NCI-H1092 (cell line): Measurements from ENCODE around the gene THOC3.
"Not testable (repeated sequence)": the region's sequence is repeated elsewhere in the genome, so short reads cannot be mapped to it uniquely, and the experiment has no call there.

Source experiments
- DNase-seq: peaks from one replicate; lab custom pipeline; 2025; lab: John Stamatoyannopoulos, UW

The THOC3 gene, protein sequence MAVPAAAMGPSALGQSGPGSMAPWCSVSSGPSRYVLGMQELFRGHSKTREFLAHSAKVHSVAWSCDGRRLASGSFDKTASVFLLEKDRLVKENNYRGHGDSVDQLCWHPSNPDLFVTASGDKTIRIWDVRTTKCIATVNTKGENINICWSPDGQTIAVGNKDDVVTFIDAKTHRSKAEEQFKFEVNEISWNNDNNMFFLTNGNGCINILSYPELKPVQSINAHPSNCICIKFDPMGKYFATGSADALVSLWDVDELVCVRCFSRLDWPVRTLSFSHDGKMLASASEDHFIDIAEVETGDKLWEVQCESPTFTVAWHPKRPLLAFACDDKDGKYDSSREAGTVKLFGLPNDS

DNA sequence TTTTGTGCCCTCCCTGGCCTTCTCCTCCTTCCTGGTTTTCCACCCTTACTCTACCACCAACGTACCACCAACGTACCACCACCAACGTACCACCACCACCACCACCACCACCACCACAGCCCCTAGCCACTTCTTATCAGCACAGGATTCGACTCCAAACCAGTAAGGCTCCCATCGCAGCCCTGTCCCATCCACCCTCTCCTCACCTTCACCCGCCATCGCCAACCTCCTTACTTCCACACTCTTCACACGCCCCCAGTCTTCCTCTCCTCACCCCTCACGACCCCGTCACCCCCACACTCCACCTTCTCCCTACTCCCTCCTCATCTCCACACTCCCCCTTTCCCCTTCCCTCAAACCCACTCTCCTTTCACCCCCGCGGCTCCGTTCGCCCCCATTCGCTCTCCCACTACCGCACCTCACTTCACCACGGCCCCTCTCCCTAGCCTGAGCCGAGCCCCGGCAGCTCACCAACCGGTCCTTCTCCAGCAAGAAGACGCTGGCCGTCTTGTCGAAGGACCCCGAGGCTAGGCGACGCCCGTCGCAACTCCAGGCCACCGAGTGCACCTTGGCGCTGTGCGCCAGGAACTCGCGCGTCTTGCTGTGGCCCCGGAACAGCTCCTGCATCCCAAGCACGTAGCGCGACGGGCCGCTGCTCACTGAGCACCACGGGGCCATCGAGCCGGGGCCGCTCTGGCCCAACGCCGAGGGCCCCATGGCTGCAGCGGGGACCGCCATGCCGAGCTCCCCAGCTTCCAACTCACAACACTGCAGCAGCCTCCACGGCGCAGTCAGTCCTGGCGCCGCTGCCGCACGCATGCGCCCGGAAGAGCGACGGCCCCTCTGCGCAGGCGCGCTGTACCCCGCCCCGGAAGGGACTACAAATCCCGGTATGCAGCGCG, at the start of gene THOC3:
Gene THOC3, minus strand, starts transcription at position 845 of the 902 bp plus-strand sequence. Its CDS starts 107 bp downstream, at position 738.
- DNase-seq, result not testable (repeated sequence)

DNA sequence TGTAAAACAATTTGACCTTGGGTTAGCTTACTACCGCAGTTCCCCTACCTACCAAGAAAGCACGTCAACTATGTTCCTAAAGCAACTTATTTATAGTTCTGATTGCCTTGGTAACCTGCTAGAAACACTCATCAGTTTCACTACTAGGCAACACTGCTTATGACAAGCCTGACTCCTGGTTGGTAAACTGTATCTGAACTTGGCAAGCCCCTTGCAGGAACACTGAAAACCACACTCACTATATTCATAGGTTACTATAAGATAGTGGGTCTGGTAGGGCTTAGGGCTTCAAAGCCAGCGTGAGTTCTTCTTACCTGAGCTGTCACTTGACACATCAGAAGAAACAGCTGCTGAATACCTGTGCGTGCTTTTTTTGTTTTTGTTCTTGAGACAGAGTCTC, 49.2 kb upstream of the THOC3 start:
- not testable (repeated sequence) for DNase-seq

DNA sequence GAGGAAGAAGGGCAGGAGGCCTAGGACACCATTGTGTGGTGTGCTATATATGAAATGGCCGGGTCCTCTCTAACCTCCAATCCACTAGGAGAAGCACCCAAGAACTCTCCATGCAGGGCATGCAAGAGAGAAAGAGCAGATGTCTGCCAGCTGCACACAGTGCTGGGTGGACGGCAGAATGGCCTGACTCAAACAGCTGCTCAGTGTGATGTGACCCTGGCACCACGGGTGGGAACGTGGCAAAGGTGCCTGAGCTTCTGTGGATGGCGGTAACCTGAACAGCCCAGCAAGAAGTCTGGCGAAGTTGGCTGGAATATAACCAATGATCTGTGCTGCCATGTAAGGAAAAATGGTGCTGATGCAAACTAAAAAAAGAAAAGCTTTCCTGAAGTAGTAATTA, 46.2 kb upstream of the THOC3 start:
- not testable (repeated sequence) for DNase-seq

DNA sequence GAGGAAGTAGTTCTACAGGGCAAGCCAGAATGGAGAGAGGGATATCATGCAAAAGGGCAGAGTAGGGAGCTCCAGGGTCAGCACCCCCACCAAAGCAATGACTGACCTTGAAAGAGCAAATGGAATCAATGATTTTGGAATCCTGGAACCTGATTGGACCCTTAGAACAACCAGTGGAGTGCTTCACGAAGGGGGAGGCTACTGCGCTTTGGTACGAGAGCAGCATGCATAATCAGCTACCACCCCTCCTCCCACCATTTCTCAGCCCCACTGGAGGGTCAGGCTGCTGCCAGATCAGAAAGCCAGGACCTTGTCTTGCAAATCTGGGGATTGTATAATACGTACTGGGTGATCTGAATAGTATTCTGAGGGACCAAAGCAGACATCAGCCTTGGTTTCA, 43.0 kb upstream of the THOC3 start:
- not testable (repeated sequence) for DNase-seq

DNA sequence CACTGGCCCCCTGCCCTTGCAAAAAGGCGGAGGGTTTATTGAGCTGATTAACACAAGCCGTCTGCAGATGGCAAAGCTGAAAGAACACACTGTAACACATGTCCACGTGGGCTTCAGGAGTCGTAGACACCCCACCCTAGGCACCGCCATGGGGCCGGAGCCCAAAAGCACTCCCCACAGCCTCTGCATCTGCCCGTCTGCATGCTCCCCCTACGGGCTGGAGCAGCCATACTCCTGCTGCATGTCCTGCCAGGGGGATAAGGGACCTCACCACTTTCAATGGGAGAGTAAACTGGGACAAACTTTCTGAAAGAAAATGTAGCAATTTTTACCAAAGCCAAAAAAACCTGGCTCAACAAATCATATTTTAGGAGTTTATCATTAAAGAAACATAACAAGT, 42.1 kb upstream of the THOC3 start:
- DNase-seq, result not testable (repeated sequence)

DNA sequence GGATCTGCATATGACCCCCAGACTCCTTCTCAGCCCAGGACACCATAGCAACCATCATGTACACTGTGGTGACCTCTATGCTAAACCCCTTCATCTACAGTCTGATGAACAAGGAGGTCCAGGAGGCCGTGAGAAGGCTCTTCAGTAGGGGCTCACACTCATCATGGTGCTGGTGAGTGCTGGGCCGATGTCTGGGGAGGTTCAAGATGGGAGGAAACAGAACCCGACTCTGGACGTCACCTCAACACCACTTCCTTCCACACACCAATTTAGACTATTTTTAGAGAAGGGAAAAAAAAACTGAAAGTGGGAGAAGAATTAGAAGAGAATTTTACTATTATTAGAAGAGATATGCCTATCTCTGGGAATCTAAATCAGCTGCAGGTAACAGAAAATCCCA, 39.1 kb upstream of the THOC3 start:
- not testable (repeated sequence) for DNase-seq

DNA sequence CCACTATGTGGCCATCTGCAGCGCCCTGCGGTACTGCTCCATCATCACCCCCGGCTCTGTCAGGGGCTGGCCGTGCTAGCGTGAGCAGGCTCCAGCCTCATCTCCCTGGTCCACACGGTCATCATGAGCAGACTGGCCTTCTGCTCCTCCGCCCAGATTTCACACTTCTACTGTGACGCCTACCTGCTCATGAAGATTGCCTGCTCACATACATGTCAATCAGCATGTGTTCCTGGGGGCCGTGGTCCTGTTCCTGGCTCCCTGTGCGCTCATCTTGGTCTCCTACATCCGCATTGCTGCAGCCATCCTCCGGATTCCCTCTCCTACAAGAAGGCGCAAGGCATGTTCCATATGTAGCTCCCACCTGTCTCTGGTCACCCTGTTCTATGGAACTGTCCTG, 38.7 kb upstream of the THOC3 start:
- not testable (repeated sequence) for DNase-seq

DNA sequence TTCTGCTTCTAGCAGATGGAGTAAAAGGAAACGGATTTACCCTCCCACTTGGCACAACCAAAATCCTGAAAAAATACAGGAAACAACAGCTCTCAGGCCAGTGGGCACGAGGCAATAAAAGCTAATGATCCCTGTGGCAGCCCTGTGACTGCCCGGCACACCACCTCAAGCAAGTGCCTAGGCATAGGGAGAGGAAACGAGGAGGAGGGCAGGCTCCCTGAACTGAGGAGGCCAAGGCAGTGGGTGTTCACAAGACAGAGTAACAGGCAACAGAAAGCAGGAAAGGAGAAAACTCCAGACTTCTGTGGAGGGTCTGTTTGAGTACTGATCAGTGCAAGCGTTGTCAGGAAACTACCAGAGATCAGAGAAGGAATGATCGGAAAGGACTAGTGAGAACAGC, 29.9 kb upstream of the THOC3 start:
- DNase-seq, result not testable (repeated sequence)

DNA sequence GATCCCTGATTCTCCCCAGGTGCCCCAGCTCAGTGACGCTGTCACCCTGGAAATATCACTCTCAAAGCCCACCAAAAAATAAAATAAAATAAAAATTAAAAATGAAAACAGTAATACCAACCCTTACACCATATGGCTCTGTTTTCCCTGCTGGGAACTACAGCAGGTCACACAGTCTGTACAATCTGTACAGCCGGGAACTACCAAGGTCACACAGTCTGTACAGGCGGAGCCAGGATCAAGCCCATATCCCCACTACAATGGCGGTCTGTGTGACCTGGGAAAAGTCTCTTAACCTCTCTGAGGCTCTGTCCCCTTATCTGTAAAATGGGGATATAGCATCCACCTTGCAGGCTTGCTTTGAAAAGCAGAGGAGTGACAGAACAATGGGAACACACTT, 29.4 kb upstream of the THOC3 start:
- DNase-seq, result not testable (repeated sequence)

DNA sequence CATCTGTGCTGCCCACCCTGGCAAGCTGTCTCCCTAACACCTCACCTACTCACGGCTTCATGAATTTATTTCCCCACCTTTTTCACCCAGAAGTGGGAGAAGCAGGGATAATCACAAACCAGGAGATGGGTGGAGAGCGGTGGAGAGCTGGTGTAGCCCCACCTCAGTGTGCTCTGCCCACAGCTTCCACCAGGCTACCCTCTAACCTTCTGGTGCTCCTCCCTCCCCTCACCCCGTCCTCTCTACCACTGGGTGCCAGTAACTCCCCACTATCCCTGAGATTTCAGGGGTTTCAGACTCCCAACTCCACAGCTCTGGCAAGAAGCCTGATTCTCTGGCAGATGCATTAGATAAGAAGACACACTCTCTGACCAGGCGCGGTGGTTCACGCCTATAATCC, 28.7 kb upstream of the THOC3 start:
- DNase-seq, result not testable (repeated sequence)

DNA sequence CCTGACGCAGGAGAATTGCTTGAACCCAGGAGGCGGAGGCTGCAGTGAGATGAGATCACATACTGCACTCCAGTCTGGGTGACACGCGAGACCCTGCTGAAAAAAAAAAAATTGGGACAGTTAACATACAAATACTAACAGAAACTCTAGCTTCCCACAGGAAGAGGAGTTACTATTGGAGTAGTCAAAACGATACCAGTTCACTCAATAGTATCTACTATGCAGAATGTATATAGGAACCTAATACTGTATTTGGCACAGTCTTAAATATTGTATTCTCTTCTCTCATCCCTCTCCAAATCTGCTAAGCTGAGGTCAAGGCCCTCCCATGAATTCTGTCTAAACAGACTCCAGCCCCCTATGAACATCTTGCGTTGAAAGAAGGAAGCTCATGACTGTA, 27.4 kb upstream of the THOC3 start:
- DNase-seq, result not testable (repeated sequence)

DNA sequence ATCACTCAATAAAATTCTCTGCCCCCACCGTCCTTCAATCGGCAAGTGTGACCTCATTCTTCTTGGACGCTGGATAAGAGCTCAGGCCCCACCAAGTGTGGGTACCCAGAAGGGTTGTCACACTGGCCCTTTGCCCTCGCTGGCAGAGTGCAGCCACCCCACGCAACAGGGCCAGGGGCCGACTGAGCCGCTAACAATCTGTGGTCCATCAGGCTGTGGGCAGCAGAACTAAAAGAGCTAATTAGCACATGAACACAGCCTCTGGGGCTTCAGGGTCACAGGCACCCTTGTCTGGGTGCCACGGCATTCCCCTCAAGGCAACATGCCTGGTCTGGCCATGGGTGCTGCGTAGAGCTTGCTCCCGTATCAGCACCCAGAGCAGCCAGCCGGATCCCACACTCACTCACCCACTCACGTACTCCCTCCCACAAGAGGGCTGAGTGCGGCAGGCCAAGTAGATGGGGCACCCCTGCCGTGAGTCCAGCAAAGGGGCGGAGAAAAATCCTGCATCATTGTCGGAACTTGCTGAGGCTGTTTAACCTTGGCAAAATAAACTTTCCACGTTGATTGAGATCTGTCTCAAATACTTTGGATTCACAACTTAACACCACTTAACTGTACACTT, 11.4 kb upstream of the THOC3 start:
- DNase-seq, result not testable (repeated sequence)

DNA sequence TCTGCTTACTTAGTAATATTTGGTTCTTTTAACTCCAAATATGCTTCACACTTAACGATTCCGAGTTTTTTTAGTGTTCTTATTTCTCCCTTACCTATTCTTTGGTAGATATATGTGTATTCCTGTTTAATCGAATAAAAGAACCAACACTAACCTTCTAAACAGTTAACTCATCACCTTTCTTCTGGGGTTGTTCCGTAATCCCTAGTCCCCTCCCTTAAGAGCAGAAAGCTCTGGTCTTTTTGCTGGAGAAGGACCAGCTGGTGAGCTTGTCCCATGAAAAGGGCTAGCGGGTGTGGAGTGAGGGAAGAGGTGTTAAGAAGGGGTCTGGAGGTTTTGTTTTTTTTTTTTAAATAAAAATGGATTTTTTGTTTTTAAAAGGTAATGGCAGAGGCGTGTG, 266 bp upstream of the THOC3 start:
- not testable (repeated sequence) for DNase-seq

DNA sequence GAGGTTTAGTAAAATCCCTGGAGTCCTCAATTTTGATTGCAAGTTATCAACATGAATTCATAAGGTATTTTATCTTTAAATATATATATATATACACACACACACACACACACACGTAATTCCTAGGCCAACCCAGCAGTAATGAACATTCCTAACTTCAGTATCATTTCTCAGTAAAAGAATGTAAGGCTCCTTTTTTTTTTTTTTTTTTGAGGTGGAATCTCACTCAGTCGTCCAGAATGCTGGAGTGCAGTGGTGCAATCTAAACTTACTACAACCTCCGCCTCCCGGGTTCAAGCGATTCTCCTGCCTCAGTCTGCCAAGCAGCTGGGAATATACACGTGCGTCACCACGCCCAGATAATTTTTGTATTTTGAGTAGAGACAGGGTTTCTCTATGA, 5.8 kb downstream of the THOC3 start:
- DNase-seq, result not testable (repeated sequence)

DNA sequence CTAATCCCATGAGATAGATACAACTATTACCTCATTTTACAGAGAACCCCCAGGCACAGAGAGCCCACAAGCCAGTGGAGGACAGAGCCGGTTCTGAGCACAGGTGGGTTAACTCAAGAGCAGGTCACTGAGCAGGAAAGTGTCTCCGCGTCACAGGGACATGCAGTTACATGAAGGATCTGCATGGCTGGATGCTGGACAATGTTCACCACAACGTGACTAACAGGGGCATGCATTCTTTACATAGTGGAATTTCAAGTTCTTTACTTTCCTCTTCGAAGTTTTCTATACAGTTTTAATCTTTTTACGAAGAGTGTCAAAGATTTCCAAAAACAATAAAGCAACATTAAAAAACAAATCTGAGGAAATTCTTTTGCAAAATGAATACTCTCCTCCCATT, 7.9 kb downstream of the THOC3 start:
- DNase-seq, result not testable (repeated sequence)

DNA sequence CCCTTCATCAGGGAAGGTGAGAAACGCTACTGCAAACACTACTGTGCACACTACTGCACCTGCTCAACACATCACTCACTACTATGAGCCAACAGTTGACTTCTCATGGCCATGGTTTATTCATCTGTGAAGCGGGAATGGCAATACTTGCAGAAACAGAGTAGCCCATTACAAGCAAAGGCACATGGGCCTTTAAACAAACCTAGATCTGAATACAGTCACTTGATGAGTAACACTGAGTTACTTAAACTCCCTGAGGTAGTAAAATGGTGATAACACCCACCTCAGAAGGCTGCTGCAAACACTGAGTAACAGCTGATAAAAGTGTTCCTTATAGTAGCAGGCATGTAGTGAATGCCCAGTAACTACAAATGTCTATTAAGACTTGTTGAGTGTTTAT, 9.6 kb downstream of the THOC3 start:
- DNase-seq, result not testable (repeated sequence)

DNA sequence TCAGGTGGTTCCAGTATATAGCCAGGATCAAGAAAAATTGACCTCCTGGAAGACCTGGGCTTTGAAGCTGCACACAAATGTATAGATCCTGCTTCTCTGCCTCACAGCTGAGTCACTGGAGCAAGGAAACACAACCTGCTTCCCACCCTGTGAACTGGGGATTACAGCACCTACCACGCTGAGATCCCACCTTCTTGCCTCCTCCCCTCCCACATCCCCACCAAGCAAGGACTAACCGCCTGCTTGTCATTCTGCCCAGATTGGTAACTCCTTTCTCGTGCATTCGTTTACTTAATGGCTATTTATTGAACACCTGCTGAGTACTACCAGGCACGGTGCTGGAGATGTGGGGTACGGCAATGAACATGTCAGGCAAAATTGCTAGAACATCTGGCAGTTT, 14.0 kb downstream of the THOC3 start:
- not testable (repeated sequence) for DNase-seq

DNA sequence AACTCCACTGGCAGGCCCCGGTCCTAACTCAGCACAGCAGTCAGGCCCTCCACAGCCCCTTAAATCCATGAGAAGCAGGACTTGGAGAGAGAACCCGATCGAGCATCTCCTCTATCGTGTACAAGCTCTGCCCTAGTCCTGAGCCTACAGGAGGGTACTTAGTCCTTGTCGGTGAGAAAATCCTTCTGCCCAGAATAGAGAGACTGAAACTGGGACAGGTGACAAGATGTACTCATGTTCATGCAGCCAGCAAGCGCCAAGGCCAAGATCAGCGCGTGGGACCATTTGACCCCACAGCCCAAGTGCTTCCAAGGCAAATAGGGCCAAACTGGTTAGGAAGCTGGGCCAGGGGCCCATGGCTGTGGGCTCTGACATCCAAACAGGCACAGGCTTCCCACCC, 15.3 kb downstream of the THOC3 start:
- not testable (repeated sequence) for DNase-seq

DNA sequence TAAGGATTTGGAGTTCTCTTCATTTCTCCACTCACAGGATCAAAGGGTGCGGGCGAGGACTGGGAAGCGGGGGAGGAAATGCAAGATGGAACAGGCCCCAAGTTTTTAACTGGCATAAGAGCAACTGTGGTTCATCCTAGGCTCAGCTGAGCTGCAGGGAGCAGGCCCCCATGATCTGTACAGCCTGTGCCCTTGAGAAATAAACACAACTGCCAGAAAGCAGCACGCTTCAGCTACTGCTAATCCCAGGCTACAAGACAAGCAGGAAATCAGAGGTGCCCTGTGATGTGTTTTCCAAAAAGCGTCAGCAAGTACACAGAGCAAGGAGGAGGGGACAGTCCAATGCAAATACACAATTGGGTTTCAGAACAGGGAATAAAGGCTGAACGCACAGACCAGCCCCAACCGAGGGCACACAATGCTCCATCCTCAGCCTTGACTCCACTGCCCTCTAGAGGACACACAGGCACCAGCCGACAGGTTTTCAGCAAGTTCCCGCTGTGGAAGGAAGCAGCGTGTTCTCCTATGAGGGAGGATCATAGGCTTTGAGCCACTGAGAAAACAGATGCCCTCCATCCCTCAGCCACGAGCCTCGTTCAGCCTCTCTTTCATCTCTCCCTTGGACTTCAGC, 16.7 kb downstream of the THOC3 start:
- not testable (repeated sequence) for DNase-seq

DNA sequence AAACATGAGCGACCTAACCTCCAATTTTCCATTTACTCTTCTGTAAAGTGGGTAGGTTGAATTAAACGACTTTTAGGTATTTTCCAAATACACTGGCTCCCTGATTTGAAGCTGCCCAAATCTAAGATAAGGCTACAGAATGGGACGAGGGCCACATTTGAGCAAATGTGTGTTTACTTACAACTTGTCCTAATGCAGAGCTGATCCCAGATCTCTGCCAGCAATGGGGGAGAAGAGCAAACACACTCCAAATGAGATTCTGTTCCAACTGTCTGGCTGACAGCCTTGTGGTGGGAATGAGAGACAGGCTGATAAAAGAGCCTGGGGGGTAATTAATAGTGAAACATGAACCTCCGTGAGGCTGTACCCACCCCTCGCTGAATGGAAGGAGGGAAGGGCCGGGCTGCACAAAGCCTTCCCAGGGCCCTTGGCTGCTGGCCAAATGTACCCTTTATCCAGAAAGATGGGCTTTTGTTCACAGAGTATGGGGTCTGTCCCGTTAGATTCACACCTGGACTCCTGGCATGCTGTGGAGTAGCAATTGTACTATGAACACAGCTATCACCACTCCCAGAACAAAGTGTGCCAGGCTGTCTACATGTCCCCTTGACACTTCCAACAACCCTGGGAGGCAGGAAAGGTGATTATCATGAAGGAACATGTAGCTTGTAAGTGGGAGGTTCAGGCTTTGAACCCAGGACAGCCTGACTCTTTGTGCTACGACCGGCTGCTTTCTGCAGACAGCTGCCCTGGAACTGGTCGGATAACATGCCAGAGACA, 19.6 kb downstream of the THOC3 start:
- not testable (repeated sequence) for DNase-seq

DNA sequence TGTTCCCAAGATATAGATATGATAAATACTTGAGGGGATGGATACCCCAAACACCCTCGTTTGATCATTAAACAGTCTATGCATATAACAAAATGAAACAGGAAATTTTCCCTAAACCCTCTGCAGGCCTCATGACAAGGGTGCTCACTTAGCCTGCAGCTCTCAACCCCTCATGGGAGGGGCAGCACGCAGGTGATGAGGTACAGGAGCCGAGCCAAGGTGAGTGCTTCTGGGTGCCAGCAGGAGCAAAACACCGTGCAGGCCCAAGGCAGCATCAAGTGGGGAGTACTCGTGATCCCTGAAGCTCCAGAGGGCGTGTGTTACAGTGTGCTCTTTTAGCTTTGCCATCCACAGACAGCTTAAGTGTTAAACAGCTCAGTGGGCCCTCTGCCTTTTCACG, 24.9 kb downstream of the THOC3 start:
- not testable (repeated sequence) for DNase-seq
